Amniotic epithelial cell (primary cell): ENCODE results near the gene PAQR7.

Experiments
- DNase-seq: peaks from one replicate; pipeline ENCODE4 v3.0.0-alpha.2; 2010; ENCODE audit warnings: low read depth

The PAQR7 gene

DNA sequence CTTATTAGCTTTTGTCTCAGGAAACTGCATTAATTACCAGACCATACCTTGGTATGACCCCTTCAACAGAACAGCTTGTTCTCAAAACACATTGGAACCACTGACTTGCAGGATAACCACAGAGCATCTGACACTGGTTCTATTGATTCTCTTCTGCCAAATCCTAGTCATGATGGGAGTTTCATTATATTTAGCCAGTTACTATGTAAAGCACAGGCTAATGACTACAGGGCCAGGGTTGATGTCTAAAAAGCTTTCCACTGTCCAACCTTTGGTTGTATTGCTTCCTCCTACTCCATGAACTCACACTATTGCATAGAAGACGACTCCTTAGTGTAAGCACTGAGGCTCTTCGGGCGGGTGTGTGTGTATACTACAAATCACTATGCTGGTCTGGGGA lies 27.0 kb upstream of the PAQR7 start:
- no peak for DNase-seq

- no peak for DNase-seq
Measured at GRCh38 chr1:25900219-25900618, 24.7 kb upstream of the PAQR7 start.

DNA sequence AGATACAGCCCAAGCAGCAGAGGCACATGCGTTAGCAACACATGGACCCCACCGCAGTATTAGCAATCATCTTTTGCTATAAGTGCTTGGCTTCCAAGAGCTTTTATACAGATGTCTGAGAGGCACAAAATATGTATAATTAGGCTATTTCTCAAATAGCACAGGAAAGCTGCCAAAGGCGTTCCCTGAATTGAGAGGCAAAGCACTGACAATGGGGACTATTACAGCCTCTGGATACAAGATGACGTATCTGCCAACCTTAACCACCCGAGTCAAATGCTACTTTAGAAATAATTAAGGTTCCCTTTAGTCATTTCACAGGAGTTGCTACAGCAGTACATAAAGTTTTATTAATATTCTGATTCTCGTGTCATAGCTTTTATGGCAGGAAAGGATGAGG lies 24.3 kb upstream of the PAQR7 start:
- no peak for DNase-seq

- DNase-seq = no peak
Measured at GRCh38 chr1:25898223-25899015, 22.9 kb upstream of the PAQR7 start.

- no peak for DNase-seq
Measured at GRCh38 chr1:25897754-25898153, 22.2 kb upstream of the PAQR7 start.

GRCh38 chr1:25896266-25896665 lies 20.8 kb upstream of the PAQR7 start:
- no peak for DNase-seq

DNA sequence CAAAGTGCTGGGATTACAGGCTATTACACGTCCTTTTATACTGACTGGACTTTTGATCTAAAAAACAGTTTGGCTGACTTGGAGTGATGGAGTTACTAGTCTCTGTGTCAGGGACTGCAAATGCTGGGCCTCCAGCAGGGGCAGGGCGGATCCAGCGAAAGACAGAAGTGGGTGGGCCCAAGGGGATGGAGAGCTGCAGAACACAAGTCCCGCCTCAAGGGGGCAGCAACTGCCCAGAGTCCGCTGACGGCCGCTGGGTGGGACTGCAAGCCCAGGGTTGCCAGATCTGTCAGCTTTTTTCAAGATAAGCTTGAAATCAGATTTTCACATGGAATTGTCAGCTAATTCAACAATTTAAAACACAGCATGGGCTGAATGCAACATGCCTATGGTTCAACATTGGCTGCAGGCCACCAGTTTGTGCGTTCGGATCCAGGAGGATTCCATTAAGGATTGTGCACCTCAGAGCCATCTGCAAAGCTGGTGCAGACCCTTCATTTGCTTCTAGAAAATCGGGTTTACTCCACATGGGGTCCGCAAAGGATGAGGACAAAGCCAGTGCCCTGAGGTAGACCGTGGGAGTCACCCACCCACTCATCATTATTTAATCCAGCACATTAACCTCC lies 20.0 kb upstream of the PAQR7 start:
- DNase-seq = peak; percentile 85

DNA sequence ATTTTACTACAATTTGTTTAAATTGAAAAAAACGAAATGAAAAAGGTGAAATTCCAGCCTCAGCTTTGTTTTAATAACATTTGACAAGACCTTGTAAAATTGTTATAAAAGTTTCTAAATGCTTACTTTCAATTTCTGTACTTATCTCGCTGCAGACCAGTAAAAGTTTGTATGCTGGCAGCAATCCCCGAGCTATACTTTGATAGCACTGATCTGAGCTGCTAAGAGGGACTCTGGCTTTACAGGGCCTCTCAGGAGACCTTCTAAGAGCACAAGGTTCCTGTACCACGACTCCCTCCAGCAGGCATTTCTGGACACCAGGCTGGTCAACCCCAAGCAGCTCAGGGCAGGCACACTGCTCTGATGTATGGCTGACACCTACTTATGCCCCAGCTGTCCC lies 17.6 kb upstream of the PAQR7 start:
- DNase-seq = peak; percentile 33

DNA sequence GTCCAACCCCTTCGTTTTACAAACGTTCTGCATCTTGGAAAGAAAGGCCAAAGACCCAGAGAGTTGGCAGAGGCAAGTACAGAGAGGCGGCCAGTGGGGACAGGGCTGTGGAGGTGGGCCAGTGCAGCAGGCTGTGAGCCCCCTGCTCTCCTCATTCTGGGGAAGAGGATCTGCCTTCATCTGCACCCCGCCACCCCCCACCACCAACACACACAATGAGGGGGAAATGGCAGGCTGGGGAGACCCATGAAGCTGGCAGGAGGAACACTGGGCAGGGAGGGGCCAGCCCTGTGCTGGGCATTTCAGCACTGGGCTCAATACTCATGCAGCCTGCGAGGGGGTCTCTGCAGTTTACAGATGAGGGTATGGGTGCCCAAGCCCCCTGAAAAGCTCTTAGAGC lies 16.1 kb upstream of the PAQR7 start:
- DNase-seq = no peak

GRCh38 chr1:25890239-25891034 lies 14.9 kb upstream of the PAQR7 start:
- DNase-seq = peak; percentile 64

GRCh38 chr1:25889470-25889869 lies 14.0 kb upstream of the PAQR7 start:
- no peak for DNase-seq

DNA sequence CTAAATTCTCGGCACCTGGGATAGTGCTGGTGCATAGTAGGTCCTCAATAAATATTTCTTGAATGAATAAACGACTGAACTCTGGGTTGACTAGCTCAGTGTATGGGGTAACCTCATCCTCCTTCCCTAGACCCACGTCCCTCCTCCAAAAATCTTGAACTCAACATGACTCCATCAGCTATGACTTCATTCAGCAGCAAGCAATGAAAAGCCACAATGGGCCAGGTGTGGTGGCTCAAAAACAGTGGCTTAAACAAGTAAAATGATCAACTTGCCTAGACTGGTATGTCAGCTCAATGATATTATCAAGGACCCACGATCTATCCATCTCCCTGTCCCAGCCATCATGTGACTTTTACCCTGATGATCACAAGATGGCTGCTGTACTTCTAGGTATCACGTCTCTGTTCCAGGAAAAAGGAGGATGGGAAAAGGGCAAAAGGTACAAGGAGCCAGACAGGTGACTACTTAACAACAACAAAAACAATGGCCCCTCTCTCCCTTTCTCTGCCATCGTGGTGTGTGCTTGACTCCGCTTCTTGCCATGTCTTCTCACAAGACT lies 13.0 kb upstream of the PAQR7 start:
- DNase-seq = no peak

- no peak for DNase-seq
Measured at GRCh38 chr1:25885602-25886001, 10.1 kb upstream of the PAQR7 start.

GRCh38 chr1:25881266-25881665 lies 5.8 kb upstream of the PAQR7 start:
- DNase-seq = no peak

- no peak for DNase-seq
Measured at GRCh38 chr1:25880518-25880917, 5.0 kb upstream of the PAQR7 start.

DNA sequence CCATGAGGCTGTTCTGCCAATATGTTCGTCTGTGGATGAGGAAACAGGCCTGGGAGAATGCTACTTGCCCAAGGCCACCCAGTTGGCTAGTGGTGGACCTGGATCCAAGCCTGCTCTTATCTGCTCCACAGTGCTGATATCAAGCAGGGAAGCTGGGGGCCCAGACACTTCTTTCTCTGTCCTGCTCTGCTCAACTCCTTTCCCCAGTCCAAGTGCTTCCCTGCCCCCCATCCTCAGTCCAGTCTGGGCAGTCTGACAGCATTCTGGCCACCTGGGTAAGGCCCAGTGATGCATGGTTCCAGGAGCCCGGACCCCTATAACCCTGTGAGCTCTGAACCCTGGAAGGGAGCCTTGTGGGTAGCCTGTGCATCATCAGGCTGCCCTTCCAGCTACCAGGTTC lies 4.2 kb upstream of the PAQR7 start:
- peak; percentile 87 for DNase-seq

DNA sequence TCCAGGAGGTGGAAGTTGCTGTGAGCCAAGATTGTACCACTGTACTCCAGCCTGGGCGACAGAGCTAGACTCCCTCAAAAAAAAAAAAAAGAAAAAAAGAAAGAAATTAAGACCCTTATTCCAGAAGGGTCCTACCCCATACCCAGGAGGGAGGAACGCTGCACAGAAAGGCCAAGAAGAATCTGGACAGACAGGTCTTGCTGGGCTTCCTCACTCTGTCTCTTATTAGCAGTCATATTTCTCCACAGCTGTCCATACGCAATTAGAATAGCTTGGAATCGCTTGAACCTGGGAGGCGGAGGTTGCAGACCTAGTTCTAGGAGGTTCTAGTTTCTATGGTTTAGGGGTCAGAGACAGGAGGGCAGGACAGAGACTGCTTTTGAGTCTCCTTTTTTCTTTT lies 3.2 kb upstream of the PAQR7 start:
- DNase-seq = no peak

DNA sequence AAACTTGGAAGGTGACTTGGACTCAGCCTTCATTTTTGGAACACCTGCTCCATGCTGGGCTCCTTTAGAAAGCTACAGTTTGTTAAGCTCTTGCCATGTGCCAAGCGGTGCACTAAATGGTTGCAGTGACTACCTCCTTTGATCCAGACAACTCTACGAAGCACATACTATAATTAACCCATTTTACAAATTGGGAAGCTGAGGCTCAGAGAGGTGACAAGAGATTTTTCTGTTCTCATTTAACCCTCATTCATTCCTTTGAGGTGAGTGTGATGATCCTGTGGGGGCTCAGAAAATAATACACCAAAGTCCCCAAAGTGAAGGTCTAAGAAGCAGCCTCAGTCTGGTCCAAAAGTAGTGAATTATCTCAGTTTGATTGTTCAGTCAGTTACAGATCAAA lies 1.6 kb upstream of the PAQR7 start:
- DNase-seq = no peak

GRCh38 chr1:25876693-25877077 lies 1.2 kb upstream of the PAQR7 start:
- no peak for DNase-seq

DNA sequence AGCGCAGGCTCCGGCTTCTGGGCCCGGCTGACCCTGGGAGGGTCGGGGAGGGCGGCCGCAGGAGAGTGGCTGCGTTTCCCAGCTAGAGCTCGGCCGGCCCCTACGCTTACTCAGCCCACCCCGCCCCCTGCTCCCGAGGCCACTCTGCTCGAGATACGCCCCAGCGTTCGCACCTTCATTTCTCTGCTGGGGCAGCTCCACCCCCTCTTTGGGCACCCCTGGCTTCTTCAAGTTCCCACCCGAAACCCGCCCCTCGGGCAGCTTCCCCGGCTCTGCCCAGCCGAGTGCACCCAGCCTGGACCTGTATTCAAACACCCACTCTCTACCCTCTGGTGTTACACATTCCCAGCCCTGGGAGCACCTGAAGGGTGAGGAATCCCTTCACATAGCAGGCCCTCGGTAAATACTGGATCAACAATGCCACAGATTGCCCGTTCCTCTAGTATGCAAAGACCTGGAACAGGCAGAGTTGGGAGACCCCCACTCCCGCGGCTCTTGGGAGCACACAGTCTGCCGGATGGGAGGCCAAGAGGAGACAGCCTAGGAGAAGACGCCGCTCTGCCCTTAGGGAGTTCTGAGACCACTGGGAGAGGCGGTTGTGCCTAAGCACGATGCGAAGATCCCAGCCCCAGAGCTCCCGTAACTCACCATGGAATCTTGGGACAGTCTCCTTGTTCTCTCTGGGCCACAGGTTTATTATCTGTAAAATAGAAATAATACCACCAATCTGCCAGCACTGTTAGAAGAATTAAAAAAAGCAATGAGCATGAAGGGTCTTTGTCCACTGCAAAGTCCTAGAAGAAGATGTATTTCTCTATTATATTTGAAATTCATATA lies 566 bp upstream of the PAQR7 start:
- no peak for DNase-seq

DNA sequence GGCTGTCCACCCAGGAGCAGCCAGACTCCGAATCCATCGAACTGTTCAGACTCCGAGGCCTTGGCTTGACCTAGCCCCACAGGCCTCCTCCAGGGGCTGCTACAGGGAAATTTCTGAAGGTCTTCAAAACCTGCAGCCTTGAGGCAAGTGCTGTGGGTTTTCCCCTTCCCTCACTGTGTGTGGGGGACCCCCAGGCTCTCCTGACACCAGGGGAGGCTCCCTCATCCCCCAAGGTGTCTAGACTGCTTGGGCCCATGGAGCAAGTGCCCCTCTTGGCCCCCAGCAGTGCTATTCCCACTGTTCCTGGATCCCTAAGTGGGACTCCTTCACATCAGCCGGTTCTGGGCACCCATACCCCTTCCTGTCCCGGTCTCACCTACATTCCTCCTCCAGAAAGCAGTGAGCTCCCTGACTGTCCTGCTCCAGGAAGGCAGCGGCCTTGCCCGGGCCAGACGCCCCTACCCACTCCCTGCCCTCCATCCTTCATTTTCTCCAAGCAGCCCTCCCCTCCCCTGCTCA lies 814 bp downstream of the PAQR7 start:
- DNase-seq = no peak

GRCh38 chr1:25874209-25874608 lies 1.3 kb downstream of the PAQR7 start:
- DNase-seq = no peak
